ENCODE data around the gene OLFM2.
A peak's percentile ranks its signal among the peaks of the same experiment; 100 is the strongest.

- TF ChIP-seq CTCF (IDR thresholded peaks at IDR 0.05) (peak; percentile 42 to 88 (median 80)), POLR2A (IDR thresholded peaks at IDR 0.05) (peak in 1 of 2 donors; percentile 35)
Measured at GRCh38 chr19:9834726-9835506, 101.4 kb downstream of the OLFM2 start, which contains the start of gene PIN1.
